NAMALWA (cell line): ENCODE data around the gene HSPB6.

Experiments
- DNase-seq: peaks from one replicate; pipeline ENCODE4 v3.0.0-alpha.2; 2015; ENCODE audit warnings: low spot score

The HSPB6 gene

DNA sequence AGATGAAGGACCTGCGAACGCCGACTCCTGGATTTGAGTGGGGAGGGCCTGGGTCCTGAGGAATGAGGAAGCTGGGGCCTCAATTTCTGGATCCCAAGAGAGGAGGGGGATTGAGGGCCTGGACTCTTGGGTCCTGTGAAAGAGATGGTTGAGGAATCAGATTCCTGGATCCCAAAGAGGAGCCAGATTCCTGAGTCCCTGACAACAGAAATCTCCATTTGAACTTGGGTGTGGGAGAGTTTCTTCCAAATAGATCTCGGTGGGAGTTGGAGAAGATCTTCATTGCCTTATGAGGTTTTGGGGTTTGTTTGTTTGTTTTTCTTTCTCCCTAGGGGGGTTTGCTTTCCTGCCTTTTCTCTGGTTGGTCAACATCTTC is 10.8 kb downstream of the HSPB6 start:
- DNase-seq, result no peak

DNA sequence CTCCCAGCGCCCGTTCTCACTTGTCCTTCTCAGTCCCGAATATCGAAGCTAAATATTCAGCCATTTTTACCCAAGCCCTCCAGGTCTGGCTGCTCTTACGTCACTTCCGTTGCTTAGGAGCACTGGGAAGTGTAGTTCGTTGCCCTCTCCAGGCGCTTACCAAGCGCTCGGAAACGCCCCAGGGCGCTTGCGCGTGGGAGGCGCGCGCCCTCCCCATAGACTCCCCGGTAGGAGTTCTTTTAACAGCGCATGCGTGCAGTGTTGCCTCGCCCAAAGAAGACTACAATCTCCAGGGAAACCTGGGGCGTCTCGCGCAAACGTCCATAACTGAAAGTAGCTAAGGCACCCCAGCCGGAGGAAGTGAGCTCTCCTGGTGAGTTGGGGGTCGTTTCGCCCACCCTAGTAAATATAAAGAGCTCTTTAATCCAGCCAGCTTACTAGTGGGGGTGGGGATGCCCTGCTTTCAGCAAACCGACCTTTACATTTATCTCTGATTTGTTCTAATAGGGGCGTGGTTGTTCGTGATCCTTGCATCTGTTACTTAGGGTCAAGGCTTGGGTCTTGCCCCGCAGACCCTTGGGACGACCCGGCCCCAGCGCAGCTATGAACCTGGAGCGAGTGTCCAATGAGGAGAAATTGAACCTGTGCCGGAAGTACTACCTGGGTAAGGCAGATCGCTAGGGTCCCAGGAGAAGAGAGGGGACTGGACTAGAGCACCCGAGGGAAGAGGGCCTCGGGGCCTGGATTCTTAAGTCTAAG is 11.3 kb downstream of the HSPB6 start, which contains the start of the genes PSENEN and U2AF1L4:
TSS of gene PSENEN (plus strand) at position 324 of the 759 bp plus-strand sequence. CDS start at position 604, 280 bp downstream.
TSS of gene U2AF1L4 (minus strand) at position 91 of the 759 bp plus-strand sequence. CDS start at position 64, 27 bp downstream.
- DNase-seq, result peak; percentile 99

DNA sequence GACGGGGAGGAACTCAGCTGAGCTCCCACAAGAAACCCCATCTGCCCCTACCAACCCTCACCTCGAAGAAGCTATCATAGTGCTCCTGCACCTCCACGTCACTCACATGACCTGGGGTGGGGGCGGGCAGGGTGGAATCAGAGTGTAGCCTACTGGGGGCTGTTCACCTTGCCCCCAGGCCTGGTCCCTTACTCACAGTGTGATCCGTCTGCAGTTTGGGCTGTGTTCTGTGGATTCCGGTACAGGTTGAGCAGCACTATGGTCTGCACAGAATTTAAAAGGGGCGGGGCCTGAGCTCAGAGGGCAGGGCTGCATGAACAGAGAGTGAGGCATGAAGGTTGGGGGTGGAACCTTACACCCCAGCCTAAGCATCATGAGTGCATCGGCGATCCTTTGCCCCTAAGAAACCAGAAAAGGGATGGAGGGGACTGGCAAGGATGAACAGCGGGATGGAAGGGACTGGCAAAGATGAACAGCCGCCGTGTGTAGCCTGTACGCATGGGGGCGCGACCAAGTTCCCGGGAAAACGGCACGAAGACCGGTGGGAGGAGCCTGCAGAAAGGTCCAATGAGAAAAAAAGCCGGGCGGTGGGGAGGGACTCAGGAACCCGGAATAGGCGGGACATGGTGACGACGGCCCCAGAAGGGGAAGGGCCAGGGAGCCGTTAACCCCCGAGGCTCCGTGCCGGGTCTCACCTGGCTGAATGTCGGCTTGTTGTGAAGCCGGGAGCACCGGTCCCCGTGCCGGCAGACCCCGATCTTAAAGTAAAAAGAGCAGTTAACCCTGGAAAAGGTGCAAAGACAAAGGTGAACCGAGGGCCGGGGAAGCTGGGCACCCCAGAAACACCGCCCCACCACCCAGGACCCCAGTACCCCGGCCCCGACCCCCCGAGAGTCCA is 12.2 kb downstream of the HSPB6 start:
- peak; percentile 97 for DNase-seq

DNA sequence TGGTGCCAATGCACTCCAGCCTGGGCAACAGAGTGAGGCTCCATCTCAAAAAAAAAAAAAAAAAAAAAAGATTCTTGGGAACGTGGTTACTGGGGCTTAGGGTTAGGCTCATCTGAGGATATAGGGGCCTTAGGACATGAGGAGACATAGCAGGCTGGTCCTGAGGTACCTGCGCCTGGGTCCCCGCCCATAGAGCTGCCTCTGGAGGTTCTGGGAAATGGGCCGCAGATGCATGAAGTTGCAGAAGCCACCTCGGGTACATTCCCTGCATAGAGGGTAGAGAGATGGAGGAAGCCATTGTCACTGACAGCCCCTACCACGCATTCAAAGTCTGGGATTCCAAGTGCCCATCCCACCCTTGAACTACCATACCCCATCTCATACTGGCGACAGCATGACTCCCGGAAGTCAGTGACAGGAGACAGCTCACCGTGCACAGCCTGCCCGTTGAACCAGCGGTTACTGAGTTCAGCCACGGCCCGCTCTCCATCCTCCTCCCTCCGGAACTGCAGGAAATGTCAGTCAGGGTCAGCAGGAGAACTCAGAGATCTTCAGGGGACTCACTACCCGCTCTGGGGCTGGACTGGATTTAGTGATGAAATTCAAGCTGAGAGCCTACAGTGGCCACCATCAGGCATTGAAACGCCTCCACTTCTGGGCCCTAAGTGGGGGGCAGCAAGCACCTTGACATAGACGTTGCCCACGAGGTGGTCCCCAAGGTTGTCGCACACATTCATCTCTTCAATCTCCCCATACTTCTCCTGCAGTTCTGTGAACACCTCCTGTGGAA is 13.0 kb downstream of the HSPB6 start:
- no peak for DNase-seq

DNA sequence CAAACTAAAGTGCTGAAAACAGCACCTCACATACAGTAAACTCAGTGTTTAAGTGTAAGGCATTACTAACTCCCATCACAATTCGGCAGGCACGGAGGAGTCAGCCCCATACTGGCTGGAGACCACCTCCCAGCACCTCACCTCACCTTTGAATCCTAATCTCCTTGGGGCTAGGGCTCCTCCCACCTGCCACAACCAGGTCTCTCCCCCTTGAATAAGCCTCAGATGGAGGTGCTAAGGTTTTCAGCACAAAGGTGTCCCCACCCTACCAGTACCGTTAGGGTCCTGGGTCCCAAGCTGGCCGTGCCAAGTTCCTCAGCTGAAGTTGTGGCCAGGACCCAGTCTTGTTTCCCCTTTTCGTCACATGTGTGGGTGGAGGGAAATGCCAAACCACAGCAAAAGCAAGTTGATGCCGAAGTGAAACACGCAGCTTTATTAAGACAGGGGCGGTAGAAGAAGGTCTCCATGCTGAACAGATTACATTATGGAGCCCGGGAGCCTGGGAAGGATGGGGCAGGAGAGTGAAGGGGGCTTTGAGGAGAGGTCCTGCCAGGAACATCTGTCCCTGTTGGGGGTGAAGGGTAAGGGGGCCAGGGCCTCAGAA is 14.6 kb downstream of the HSPB6 start, which contains the start of gene IGFLR1:
TSS of gene IGFLR1 (minus strand) at position 332 of the 604 bp plus-strand sequence. CDS start 1,272 bp downstream, outside the sequence.
- DNase-seq, result peak; percentile 84

DNA sequence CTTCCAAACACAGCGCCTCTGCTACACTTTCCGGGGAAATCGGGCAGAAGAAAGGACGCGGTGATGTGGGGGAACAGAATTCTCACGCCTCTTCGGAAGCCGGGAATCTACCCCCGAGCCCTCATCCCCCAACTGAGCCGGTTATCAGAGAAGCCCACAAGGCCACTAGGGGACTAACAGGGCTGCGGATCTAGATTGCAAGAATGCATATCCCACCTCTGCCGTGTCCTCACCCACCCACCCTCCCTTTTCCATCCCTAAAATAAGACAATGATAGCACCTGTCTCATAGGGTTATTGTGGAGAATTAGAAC is 15.7 kb downstream of the HSPB6 start:
- no peak for DNase-seq

DNA sequence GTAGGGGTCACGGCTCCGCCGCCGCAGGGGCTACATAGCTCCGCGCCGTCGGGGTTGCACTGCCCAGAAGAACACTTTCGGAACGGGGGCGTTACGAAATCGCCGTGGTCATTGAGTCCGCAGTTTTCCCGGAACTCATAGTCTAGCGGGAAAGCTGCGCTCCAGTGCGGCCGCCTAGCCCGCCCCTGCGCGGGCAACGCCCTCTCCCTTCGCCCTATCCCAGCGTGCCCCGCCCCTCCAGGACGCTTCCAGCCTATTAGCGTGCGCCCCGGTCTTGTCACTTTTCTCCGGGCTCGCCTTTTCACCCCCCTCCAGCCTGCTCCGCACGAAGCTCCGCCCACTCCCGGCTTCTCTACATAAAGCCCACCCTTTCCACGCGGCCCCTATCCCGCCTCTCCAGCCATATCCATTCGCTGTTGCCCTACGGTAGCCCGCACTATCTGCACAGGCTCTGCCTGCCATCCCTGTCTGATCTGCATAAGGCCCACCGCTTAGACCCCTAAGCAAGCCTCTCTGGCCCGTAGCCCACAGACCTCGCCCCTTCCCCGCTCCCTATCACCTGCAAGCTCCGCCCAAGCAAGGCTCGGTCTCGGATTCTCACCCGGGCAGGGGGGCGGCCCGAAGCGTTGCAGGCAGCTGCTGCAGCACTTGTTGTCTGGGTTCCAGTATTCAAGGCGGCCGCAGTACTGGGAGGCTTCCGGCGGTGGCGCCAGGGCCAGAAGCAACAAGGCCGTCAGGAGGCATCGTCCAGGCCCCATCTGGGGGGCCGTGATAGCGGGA is 16.2 kb downstream of the HSPB6 start:
- DNase-seq, result peak; percentile 97

DNA sequence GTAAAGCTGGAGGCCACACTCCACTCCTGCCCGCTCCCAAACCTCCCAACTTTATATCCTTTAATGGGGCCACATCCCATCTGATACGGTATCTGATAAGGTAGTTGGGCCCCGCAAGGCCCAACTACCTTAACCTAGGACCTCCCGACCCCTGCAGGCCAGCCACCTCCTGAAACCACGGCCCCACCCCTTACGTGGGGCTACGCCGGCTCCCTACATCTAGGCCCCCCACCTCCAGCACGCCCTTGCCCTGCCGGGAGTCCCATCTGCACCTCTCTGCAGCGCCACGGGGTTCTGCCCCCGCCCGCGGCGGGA is 16.8 kb downstream of the HSPB6 start:
- no peak for DNase-seq

DNA sequence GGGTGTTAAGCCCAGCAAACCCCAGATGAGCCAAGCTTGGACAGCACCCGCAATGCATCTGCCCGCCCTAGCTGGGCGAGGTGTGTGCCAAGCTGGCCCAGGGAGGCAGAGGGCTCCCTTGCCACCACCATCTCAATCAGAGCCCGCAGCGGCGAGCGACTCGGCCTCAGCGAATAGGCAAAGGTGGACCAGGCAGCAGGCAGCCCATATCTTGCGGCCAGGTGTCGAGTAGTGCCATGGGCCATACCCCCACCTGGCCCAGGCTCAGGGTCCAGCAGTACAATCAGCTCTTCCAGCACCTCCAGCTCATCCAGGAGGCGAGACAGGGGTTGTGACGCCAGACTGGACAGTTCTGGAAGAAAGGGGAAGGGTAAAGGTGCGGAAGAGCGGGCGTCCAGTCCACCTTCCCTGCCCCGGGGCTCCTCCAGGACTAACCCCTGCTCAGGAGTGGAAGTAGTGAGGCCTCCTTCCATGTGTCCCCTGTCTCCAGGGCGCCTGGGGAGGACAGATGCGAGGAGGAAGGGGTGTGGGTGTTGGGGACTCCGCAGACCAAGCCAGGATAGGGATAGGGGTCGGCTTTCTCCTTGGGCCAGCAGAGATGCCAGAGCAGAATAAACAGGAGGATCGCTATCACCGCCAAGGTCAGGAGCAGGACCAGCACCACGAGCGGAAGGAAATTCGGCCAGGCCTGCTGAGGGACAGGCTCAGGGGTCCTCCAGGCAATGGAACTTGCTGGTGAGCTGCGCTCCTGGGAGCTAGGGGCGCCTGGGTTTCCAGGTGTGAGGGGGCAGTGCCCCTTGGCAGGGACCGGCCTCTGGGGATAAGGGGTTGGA is 17.3 kb downstream of the HSPB6 start:
- DNase-seq, result no peak

DNA sequence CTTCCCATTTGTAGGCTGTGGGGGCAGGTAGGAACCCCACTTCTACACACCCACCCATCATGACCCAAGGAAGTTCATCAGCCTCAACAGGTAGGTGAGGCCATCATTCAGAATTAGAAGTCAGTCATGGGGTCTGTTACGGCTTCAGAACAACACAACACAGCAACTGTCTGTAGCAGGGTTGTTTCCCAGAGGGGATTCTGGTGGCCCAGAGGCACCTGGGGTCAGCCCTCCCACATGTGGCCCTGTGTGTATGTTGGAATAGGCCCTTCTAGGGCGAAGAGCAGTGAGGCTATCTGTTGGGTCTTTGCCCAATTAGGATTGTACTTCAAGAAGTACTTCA is 18.0 kb downstream of the HSPB6 start:
- no peak for DNase-seq

DNA sequence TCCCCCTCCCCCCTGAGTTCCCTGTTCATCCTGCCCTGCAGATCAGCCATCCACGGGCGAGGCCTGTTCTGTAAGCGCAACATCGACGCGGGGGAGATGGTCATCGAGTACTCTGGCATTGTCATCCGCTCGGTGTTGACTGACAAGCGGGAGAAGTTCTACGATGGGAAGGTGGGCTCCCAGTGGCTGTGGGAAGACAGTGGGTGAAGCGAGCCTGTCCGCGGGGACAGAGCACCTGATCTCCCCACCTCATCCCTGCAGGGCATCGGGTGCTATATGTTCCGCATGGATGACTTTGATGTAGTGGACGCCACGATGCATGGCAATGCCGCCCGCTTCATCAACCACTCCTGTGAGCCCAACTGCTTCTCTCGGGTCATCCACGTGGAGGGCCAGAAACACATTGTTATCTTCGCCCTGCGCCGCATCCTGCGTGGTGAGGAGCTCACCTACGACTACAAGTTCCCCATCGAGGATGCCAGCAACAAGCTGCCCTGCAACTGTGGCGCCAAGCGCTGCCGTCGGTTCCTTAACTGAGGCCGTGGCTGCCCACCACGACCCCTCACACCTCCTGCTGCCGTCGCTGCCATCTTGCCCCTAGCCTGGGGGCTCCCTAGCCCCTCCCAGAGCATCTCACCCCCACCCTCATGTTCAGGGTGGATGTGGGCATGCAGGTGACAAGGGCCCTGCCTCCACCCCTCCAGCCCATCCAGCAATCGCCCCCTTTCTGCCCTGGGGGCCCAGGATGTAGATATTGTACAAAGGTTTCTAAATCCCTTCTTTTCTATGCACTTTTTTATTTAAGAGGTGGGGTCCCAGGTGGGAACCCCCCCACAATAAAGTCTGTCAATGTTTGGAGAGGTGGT is 18.6 kb downstream of the HSPB6 start:
- no peak for DNase-seq

DNA sequence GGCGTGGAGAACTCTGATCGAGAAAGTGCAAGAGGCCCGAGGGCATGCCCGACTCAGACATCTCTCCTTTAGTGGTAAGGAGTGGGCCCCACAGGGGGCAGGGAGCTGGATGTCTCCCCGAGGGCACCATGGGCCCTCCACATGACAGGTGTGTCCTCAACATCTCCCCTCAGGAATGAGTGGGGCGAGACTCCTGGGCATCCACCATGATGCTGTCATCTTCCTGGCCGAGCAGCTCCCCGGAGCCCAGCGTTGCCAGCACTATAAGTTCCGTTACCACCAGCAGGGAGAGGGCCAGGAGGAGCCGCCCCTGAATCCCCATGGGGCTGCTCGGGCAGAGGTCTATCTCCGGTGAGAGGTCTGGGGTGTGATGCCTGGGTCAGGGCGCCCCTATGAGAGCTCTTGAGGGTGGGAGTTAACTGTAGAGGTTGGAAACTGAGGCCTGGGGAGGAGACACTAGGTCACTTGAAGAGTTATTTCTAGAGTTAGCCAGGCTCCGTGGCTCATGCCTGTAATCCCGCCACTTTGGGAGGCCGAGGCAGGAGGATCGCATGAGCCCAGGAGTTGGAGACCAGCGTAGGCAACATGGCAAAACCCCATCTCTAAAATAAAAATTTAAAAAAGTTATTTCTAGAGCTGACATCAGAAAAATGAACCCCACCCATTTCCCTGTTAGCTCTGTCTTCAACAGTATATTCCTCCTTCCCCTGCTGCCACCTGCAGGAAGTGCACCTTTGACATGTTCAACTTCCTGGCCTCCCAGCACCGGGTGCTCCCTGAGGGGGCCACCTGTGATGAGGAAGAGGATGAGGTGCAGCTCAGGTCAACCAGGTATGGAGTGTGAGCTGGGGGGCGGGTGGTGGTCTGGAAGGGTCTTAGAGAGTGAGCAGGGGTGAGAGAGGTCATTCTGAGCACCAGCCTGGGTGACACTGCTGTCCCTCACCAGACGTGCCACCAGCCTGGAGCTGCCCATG is 19.6 kb downstream of the HSPB6 start:
- DNase-seq, result peak; percentile 67

DNA sequence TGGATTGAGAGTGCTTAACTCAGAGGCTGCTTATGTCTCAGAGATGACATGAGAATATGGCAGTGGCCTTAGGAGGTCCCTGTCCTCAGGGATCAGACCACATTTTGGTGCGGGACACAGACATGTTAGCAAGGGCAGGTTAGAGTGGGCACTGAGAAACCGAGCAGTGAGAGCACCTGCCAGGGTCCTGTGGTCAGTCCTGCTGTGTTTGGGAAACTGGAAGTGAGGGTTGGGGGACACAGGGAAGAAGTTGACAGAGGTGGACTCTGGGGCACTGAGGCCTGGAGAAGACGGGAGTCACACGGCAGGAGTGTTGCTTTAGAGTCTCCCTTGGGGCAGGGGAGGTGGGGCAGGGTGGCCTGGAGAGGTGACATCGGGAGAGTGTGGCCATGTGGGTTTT is 21.9 kb downstream of the HSPB6 start:
- no peak for DNase-seq

DNA sequence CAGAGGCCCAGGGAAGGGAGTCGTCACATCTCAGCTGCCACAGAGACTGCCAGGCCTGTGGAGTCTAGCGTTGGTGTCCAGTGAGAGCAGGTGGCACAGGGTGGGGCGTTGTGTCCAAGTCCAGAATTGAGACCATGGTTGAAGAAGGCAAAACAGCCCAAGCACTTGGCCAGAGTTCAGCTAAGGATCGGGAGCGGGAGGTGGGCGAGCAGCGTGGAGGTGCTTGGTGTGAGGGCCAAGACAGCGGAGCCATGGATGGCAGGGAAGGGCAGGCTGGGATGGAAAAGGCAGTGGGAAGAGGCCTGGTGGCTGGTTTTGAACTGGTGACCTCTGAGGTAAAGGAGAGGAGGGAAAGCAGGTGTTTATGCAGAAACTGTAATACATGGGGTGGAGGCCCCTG is 22.6 kb downstream of the HSPB6 start:
- DNase-seq, result no peak

DNA sequence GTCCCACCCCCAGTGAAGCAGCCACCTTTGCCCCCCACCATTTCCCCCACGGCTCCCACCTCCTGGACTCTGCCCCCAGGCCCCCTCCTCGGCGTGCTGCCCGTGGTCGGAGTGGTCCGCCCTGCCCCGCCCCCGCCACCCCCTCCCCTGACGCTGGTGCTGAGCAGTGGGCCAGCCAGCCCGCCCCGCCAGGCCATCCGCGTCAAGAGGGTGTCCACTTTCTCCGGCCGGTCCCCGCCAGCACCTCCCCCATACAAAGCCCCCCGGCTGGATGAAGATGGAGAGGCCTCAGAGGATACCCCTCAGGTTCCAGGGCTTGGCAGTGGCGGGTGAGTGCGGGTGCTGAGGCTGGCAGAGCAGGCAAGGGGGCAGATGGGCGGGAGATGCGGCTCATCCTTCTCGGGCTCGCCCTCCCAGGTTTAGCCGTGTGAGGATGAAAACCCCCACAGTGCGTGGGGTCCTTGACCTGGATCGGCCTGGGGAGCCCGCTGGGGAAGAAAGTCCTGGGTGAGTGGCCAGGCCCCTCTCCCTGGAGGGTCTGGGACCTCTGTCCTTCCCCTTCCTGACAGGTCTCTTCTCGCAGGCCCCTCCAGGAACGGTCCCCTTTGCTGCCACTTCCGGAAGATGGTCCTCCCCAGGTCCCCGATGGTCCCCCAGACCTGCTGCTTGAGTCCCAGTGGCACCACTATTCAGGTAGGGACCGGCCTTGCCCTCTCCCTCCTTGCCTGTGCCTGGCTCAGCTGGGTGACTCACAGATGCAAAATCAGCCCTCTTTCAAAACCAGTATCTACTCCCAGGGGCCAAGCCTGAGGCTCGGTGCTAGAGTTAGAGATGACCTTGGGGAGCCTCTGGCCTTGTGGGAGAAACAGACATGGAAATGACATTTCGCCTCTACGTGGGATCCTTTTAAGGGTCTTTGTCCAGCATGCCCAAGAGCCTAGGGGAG is 23.4 kb downstream of the HSPB6 start:
- no peak for DNase-seq

DNA sequence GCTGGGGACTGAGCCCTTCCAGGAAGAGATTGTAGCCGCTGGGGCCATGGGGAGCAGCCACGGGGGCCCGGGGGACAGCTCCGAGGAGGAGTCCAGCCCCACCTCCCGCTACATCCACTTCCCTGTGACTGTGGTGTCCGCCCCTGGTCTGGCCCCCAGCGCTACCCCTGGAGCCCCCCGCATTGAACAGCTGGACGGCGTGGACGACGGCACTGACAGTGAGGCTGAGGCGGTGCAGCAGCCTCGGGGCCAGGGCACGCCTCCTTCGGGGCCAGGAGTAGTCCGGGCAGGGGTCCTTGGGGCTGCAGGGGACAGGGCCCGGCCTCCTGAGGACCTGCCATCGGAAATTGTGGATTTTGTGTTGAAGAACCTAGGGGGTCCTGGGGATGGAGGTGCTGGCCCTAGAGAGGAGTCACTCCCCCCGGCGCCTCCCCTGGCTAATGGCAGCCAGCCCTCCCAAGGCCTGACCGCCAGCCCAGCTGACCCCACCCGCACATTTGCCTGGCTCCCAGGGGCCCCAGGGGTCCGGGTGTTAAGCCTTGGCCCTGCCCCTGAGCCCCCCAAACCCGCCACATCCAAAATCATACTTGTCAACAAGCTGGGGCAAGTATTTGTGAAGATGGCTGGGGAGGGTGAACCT is 24.2 kb downstream of the HSPB6 start:
- no peak for DNase-seq
